Caco-2 (cell line): ENCODE results near the gene MUC2. TPM values are rescaled to one million over a fixed set of nuclear protein-coding genes. Genes with fewer than 3 reads are reported as not detected.

Source experiments
- BruUV-seq: library from RNA; stranded (reverse); fragments of 400-500 nt; replicated peaks from 2 replicates; lab custom pipeline; 2021; lab: Mats Ljungman, UMichigan
- CTCF ChIA-PET: fragments of 300-600 bp; sonication (Branson Sonifier 250); formaldehyde crosslinking; loops from one replicate; lab custom pipeline; 2022; ENCODE audit warnings: antibody characterized with exemption; lab: Charles Lee
- POLR2A ChIA-PET: fragments of 300-600 bp; sonication (Branson Sonifier 250); formaldehyde crosslinking; loops from one replicate; lab custom pipeline; 2022; ENCODE audit warnings: antibody characterized with exemption; lab: Charles Lee
- DNase-seq, 2 experiments: peaks; one replicate each; pipeline versions ENCODE4 v3.0.0 to v3.0.0-alpha.2; 2020 to 2022
- H3K27me3 ChIP-seq: replicated peaks from 2 replicates; pipeline ENCODE4 v1.6.0; 2011; ENCODE audit warnings: low read length; ENCODE audit not compliant: control insufficient read depth, insufficient read depth
- H3K36me3 ChIP-seq: 2 replicates; pipeline ENCODE4 v1.5.1; 2011; ENCODE audit warnings: low read length; ENCODE audit not compliant: control insufficient read depth, insufficient read depth
- H3K4me1 ChIP-seq: fragments of 250-450 bp; sonication (Bioruptor Pico); 2 replicates; pipeline ENCODE4 v1.5.1; 2020; ENCODE audit warnings: mild to moderate bottlenecking
- H3K4me3 ChIP-seq: 2 replicates; pipeline ENCODE4 v1.5.1; 2011; ENCODE audit warnings: low read depth, mild to moderate bottlenecking, control low read depth, low read length
- H3K9me3 ChIP-seq: fragments of 250-450 bp; sonication (Bioruptor Pico); 2 replicates; pipeline ENCODE4 v1.5.1; 2020; ENCODE audit warnings: mild to moderate bottlenecking, moderate library complexity
- H3K27ac Mint-ChIP-seq: one replicate; pipeline ENCODE4 v1.8.0; 2022; ENCODE audit warnings: mixed read lengths; ENCODE audit not compliant: unreplicated experiment
- H3K27me3 Mint-ChIP-seq: one replicate; pipeline ENCODE4 v1.8.0; 2022; ENCODE audit warnings: mixed read lengths; ENCODE audit not compliant: insufficient read depth, unreplicated experiment
- H3K36me3 Mint-ChIP-seq: one replicate; pipeline ENCODE4 v1.8.0; 2022; ENCODE audit warnings: mild to moderate bottlenecking, mixed read lengths; ENCODE audit not compliant: insufficient read depth, unreplicated experiment
- H3K4me1 Mint-ChIP-seq: one replicate; pipeline ENCODE4 v1.8.0; 2022; ENCODE audit warnings: low read depth, mixed read lengths; ENCODE audit not compliant: unreplicated experiment
- H3K4me3 Mint-ChIP-seq: one replicate; pipeline ENCODE4 v1.8.0; 2022; ENCODE audit warnings: mild to moderate bottlenecking, moderate library complexity, mixed read lengths; ENCODE audit not compliant: unreplicated experiment
- H3K9me3 Mint-ChIP-seq: one replicate; pipeline ENCODE4 v1.8.0; 2022; ENCODE audit warnings: mixed read lengths; ENCODE audit not compliant: unreplicated experiment
- CTCF ChIP-seq, 2 experiments: fragments of 200-600 bp in 1 of 2; IDR thresholded peaks; 1 replicate in 1 of 2; 2 replicates in 1 of 2; pipeline versions ENCODE4 v1.5.1 to v1.8.0; 2011 to 2022; ENCODE audit warnings: antibody characterized with exemption in 1 of 2, control low read depth in 1 of 2, inconsistent platforms in 1 of 2, low read depth in 1 of 2, low read length in 1 of 2, mild to moderate bottlenecking in 1 of 2, moderate library complexity in 1 of 2; ENCODE audit not compliant: insufficient read depth in 1 of 2, severe bottlenecking in 1 of 2, unreplicated experiment in 1 of 2
- intact Hi-C: fragments of 100-400 bp; cut with micrococcal nuclease; formaldehyde crosslinking; loops from one replicate; pipeline ENCODE4 v1.10.0; 2022; ENCODE audit not compliant: unreplicated experiment
- total RNA-seq: library from RNA; stranded (reverse); gene quantifications from 2 replicates; pipeline ENCODE4 v1.2.3, GENCODE V29; 2022

Gene MUC2
- total RNA-seq, 1 experiment from 2014 or later: 0.05 TPM

- no TSS peak for BruUV-seq
- POLR2A ChIA-PET: interaction anchor here (0.6 kb wide), 1 partner anchor 165 kb away, joined by 3 read pairs; no protein-coding TSS in a partner anchor
- no peak overlapping the region for H3K4me3 ChIP-seq
- CTCF ChIA-PET: interaction anchor here (1.0 kb wide), 1 partner anchor 178 kb away, joined by 3 read pairs; no protein-coding TSS in a partner anchor
- peaks cover 6% of the 10 kb centered on the region for H3K9me3 ChIP-seq
- Mint-ChIP-seq H3K27ac (no peak overlapping the region), H3K4me1 (no peaks in the 10 kb centered on the region), H3K4me3 (no peak overlapping the region), H3K9me3 (peaks cover 11% of the 10 kb centered on the region), H3K27me3 (peaks cover 7% of the 10 kb centered on the region), H3K36me3 (no peaks in the 10 kb centered on the region)
- no peak for DNase-seq
- no peaks in the 10 kb centered on the region for H3K27me3 ChIP-seq
- H3K36me3 ChIP-seq: no peaks in the 10 kb centered on the region
- no peak for TF ChIP-seq CTCF (IDR thresholded peaks at IDR 0.05; ENCODE audit: insufficient read depth in 1 of 2, low read depth in 1 of 2, low read length in 1 of 2, severe bottlenecking in 1 of 2, unreplicated experiment in 1 of 2)
- peaks cover 4% of the 10 kb centered on the region for H3K4me1 ChIP-seq
- intact Hi-C loops: loop anchor here (5.0 to 10.0 kb wide), 2 partner anchors 63 to 150 kb away; no protein-coding TSS in a partner anchor
These were observed 27.0 kb upstream of the MUC2 start for GRCh38 chr11:1047595-1048156.

GRCh38 chr11:1048375-1049070 lies 26.2 kb upstream of the MUC2 start:
- Histone ChIP-seq H3K4me3 (no peak overlapping the region), H3K9me3 (peaks cover 6% of the 10 kb centered on the region), H3K27me3 (no peaks in the 10 kb centered on the region), H3K36me3 (no peaks in the 10 kb centered on the region), H3K4me1 (no peaks in the 10 kb centered on the region)
- peaks cover 11% of the 10 kb centered on the region for H3K9me3 Mint-ChIP-seq
- H3K27ac Mint-ChIP-seq: no peak overlapping the region
- H3K27me3 Mint-ChIP-seq: peaks cover 7% of the 10 kb centered on the region
- DNase-seq: no peak
- no TSS peak for BruUV-seq
- peak in 1 of 2 experiments; percentile 15 for TF ChIP-seq CTCF (IDR thresholded peaks at IDR 0.05; ENCODE audit: insufficient read depth in 1 of 2, low read depth in 1 of 2, low read length in 1 of 2, severe bottlenecking in 1 of 2, unreplicated experiment in 1 of 2)
- ChIA-PET CTCF (interaction anchor here (1.0 kb wide), 1 partner anchor 178 kb away, joined by 3 read pairs; no protein-coding TSS in a partner anchor), POLR2A (interaction anchor here (0.6 kb wide), 1 partner anchor 1330 kb away, joined by 5 read pairs; no protein-coding TSS in a partner anchor)
- intact Hi-C loops: loop anchor here (5.0 to 10.0 kb wide), 2 partner anchors 64 to 151 kb away; no protein-coding TSS in a partner anchor
- H3K36me3 Mint-ChIP-seq: no peaks in the 10 kb centered on the region
- no peak overlapping the region for H3K4me3 Mint-ChIP-seq
- H3K4me1 Mint-ChIP-seq: no peaks in the 10 kb centered on the region

- H3K36me3 Mint-ChIP-seq: no peaks in the 10 kb centered on the region
- CTCF ChIA-PET: no interaction called here
- POLR2A ChIA-PET: no interaction called here
- no peak for DNase-seq
- H3K4me1 Mint-ChIP-seq: no peaks in the 10 kb centered on the region
- Histone ChIP-seq H3K4me1 (no peaks in the 10 kb centered on the region), H3K9me3 (peaks cover 6% of the 10 kb centered on the region), H3K36me3 (no peaks in the 10 kb centered on the region), H3K27me3 (no peaks in the 10 kb centered on the region), H3K4me3 (no peak overlapping the region)
- H3K4me3 Mint-ChIP-seq: no peak overlapping the region
- peaks cover 7% of the 10 kb centered on the region for H3K27me3 Mint-ChIP-seq
- no peak for TF ChIP-seq CTCF (IDR thresholded peaks at IDR 0.05; ENCODE audit: insufficient read depth in 1 of 2, low read depth in 1 of 2, low read length in 1 of 2, severe bottlenecking in 1 of 2, unreplicated experiment in 1 of 2)
- intact Hi-C loops: loop anchor here (5.0 to 10.0 kb wide), 2 partner anchors 64 to 152 kb away; no protein-coding TSS in a partner anchor
- BruUV-seq: no TSS peak
- no peak overlapping the region for H3K27ac Mint-ChIP-seq
- peaks cover 11% of the 10 kb centered on the region for H3K9me3 Mint-ChIP-seq
These were observed 25.6 kb upstream of the MUC2 start for GRCh38 chr11:1049071-1049405.
